ENCODE measurements around the gene MAP2K1. TPM values are rescaled to one million over a fixed set of nuclear protein-coding genes. Genes with fewer than 3 reads are reported as not detected.

Gene MAP2K1
- total RNA-seq, 1 donor from 2014 or later: 27.3 TPM

DNA sequence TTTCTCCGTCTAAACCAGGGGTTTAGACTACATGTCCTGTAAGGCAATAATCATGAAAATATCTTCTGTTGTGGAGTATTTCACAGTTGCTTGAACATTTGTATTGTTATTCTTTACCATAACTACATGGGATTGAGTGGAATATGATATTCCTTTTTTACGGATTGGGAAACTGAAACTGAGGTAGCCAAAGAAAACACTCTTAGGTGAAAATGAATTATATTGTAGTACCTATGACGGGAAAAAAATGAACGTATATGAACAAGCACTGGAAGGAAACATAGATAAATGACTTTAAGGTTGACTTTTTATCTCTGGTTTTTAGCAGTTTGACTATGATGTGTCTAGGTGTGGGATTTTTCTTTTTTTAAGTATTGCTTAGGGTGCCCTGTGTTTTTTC is 35.6 kb downstream of the MAP2K1 start:
- no peak for DNase-seq
- H3K27me3 Mint-ChIP-seq (ENCODE audit: unreplicated experiment): peaks cover 4% of the 10 kb centered on the region
- peaks cover 3% of the 10 kb centered on the region for H3K9me3 Mint-ChIP-seq (ENCODE audit: unreplicated experiment)
- H3K36me3 Mint-ChIP-seq (ENCODE audit: unreplicated experiment): no peaks in the 10 kb centered on the region
- no peak overlapping the region for H3K27ac Mint-ChIP-seq (ENCODE audit: unreplicated experiment)
- peaks cover 9% of the 10 kb centered on the region for H3K4me1 Mint-ChIP-seq (ENCODE audit: low read depth, unreplicated experiment)
- no peak for TF ChIP-seq CTCF (IDR thresholded peaks at IDR 0.05; ENCODE audit: partially characterized antibody, unreplicated experiment)
- H3K4me3 Mint-ChIP-seq (ENCODE audit: unreplicated experiment): no peak overlapping the region

GRCh38 chr15:66423149-66423548 is 36.4 kb downstream of the MAP2K1 start:
- Mint-ChIP-seq H3K36me3 (ENCODE audit: unreplicated experiment) (no peaks in the 10 kb centered on the region), H3K4me3 (ENCODE audit: unreplicated experiment) (no peak overlapping the region), H3K27ac (ENCODE audit: unreplicated experiment) (no peak overlapping the region), H3K27me3 (ENCODE audit: unreplicated experiment) (peaks cover 2% of the 10 kb centered on the region), H3K9me3 (ENCODE audit: unreplicated experiment) (peaks cover 3% of the 10 kb centered on the region), H3K4me1 (ENCODE audit: low read depth, unreplicated experiment) (peaks cover under 1% of the 10 kb centered on the region)
- no peak for DNase-seq
- TF ChIP-seq CTCF (IDR thresholded peaks at IDR 0.05; ENCODE audit: partially characterized antibody, unreplicated experiment): no peak

DNA sequence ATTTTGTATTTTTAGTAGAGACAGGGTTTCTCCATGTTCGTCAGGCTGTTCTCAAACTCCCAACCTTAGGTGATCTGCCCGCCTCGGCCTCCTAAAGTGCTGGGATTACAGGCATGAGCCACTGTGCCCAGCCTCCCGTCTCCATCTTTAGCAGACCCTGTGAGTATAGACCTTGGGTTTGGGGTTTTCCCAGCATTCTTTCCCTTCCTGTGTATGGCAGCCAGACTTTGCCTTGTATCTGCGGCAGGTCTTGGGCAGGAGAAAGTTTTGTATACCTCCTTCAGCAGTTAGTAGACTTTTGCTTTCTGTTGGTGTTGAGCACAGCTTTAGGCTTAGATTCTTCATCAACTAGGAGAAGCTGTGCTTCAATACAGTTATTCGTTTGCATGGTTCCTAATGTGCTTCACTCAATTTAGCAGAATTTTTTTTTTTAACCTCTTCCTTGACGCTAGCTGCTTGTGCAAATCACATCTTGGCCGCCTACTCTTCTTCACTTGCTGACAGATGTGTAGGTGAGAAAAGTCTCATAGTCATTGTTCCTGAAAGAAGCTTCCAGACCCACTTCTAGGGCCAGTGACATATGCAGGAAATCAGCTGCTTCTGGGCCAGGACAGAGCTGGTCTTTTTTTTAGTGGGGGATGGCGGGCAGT is 38.4 kb downstream of the MAP2K1 start:
- TF ChIP-seq CTCF (IDR thresholded peaks at IDR 0.05; ENCODE audit: partially characterized antibody, unreplicated experiment): no peak

DNA sequence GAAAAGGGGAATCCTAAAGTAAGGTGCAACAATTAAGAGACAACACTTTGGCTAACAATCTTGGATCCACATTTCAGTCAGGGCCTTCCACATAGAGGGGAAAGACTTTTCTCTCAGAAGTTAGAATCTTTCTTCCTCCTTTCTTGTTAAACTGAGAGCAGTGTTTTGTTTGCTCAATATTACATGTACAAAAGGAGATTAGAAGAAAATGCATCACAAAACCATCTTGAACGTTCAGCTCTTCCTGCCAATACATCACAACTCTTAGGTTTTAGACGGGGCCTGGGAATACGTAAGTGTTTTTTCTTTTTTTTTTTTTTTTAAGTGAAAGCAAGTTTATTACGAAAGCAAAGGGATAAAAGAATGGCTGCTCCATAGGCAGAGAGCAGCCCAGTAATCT is 39.1 kb downstream of the MAP2K1 start:
- no peak for TF ChIP-seq CTCF (IDR thresholded peaks at IDR 0.05; ENCODE audit: partially characterized antibody, unreplicated experiment)
- Mint-ChIP-seq H3K27me3 (ENCODE audit: unreplicated experiment) (no peaks in the 10 kb centered on the region), H3K9me3 (ENCODE audit: unreplicated experiment) (peaks cover 3% of the 10 kb centered on the region), H3K27ac (ENCODE audit: unreplicated experiment) (no peak overlapping the region), H3K4me1 (ENCODE audit: low read depth, unreplicated experiment) (peaks cover 2% of the 10 kb centered on the region), H3K36me3 (ENCODE audit: unreplicated experiment) (no peaks in the 10 kb centered on the region), H3K4me3 (ENCODE audit: unreplicated experiment) (no peak overlapping the region)
- no peak for DNase-seq

More for the DNA sequence above, 38.4 kb downstream of the MAP2K1 start:
- Mint-ChIP-seq H3K9me3 (ENCODE audit: unreplicated experiment) (peaks cover 3% of the 10 kb centered on the region), H3K27ac (ENCODE audit: unreplicated experiment) (no peak overlapping the region), H3K36me3 (ENCODE audit: unreplicated experiment) (no peaks in the 10 kb centered on the region), H3K27me3 (ENCODE audit: unreplicated experiment) (no peaks in the 10 kb centered on the region), H3K4me3 (ENCODE audit: unreplicated experiment) (no peak overlapping the region), H3K4me1 (ENCODE audit: low read depth, unreplicated experiment) (peaks cover 2% of the 10 kb centered on the region)
- no peak for DNase-seq

- Mint-ChIP-seq H3K27me3 (ENCODE audit: unreplicated experiment) (no peaks in the 10 kb centered on the region), H3K9me3 (ENCODE audit: unreplicated experiment) (peaks cover 3% of the 10 kb centered on the region), H3K4me3 (ENCODE audit: unreplicated experiment) (no peak overlapping the region), H3K4me1 (ENCODE audit: low read depth, unreplicated experiment) (peaks cover 11% of the 10 kb centered on the region), H3K27ac (ENCODE audit: unreplicated experiment) (no peak overlapping the region), H3K36me3 (ENCODE audit: unreplicated experiment) (no peaks in the 10 kb centered on the region)
- DNase-seq: no peak
- TF ChIP-seq CTCF (IDR thresholded peaks at IDR 0.05; ENCODE audit: partially characterized antibody, unreplicated experiment): no peak
Measured at GRCh38 chr15:66429117-66429516, 42.4 kb downstream of the MAP2K1 start.
